ENCODE measurements around the gene SIL1. TPM values are rescaled to one million over a fixed set of nuclear protein-coding genes. Genes with fewer than 3 reads are reported as not detected.

Gene SIL1
- total and polyA plus RNA-seq, 2 of the 4 experiments (the other 2 are of a cell fraction), result 56.1 to 66.0 TPM

GRCh38 chr5:139068494-139069151 is 129.5 kb downstream of the SIL1 start:
- Histone ChIP-seq H4K20me1 (ENCODE audit: insufficient read depth, low read length) (peaks cover 5% of the 10 kb centered on the region; the same call in 1 of the 2 replicates), H4K8ac (ENCODE audit: low read depth in 2 of 2, low read length in 2 of 2) (no peak overlapping the region), H2AFZ (replicated peaks; ENCODE audit: low read length, poor library complexity) (no peak overlapping the region), H3K79me1 (ENCODE audit: low read depth in 1 of 2, low read length in 2 of 2) (peaks cover 3 to 5% of the 10 kb centered on the region in 2 experiments; a peak in 1 of 4 replicates), H3K9ac (ENCODE audit: low read depth, low read length) (no peak overlapping the region), H2AK5ac (ENCODE audit: low read depth, low read length) (no peak overlapping the region), H2BK5ac (ENCODE audit: low read depth, low read length, poor library complexity, severe bottlenecking) (no peak overlapping the region), H3K4ac (ENCODE audit: low read depth, low read length) (no peak overlapping the region), H3K9me1 (ENCODE audit: insufficient read depth, low read length) (no peaks in the 10 kb centered on the region), H3K4me1 (ENCODE audit: control insufficient read depth, insufficient read depth, low read length) (peaks cover 4% of the 10 kb centered on the region; the same call in 1 of the 2 replicates), H4K5ac (ENCODE audit: low read depth, low read length) (no peak overlapping the region), H2BK120ac (ENCODE audit: low read depth, low read length) (no peak overlapping the region), H2BK20ac (ENCODE audit: low read depth, low read length) (no peak overlapping the region), H3K4me3 (ENCODE audit: insufficient read depth, low read depth, low read length) (no peak overlapping the region), H3K4me2 (ENCODE audit: low read depth, low read length) (no peak overlapping the region), H3K23ac (ENCODE audit: low read depth, low read length) (no peak overlapping the region), H3K9me3 (ENCODE audit: control insufficient read depth, insufficient read depth, low read length) (no peaks in the 10 kb centered on the region), H2AK9ac (replicated peaks; ENCODE audit: low read depth, low read length, poor library complexity) (no peak overlapping the region), H3K36me3 (ENCODE audit: control insufficient read depth, insufficient read depth, low read length) (no peaks in the 10 kb centered on the region), H3K56ac (ENCODE audit: extremely low read depth, insufficient read depth, low read length) (no peak overlapping the region), H4K91ac (ENCODE audit: insufficient read depth, low read depth, low read length) (no peak overlapping the region), H2BK15ac (ENCODE audit: low read depth, low read length) (no peak overlapping the region), H3K18ac (ENCODE audit: low read depth, low read length) (no peak overlapping the region), H3K27me3 (ENCODE audit: control insufficient read depth, insufficient read depth, low read length) (no peaks in the 10 kb centered on the region), H3K14ac (replicated peaks; ENCODE audit: low read depth, low read length) (no peak overlapping the region), H3K27ac (ENCODE audit: insufficient read depth, low read length) (no peak overlapping the region)
- CTCF ChIA-PET, result interaction anchor here (0.6 kb wide), 1 partner anchor 129 kb away, joined by 4 read pairs; no protein-coding TSS in a partner anchor
- in situ Hi-C loops (cut with MboI; ENCODE audit: low sequenced_read_pairs), result no loop called here
- dilution Hi-C loops (cut with HindIII; ENCODE audit: low sequenced_read_pairs, unreplicated experiment), result no loop called here
- ATAC-seq (ENCODE audit: low read depth) (no peak), DNase-seq (no peak)
- TF ChIP-seq RCOR1 (IDR thresholded peaks at IDR 0.05; ENCODE audit: insufficient replicate concordance, low read length) (no peak), MXI1 (IDR thresholded peaks at IDR 0.05; ENCODE audit: borderline replicate concordance, low read depth, low read length) (no peak), CTCF (conservative IDR thresholded peaks at IDR 0.05; ENCODE audit: low read depth, low read length) (no peak), RFX5 (IDR thresholded peaks at IDR 0.05; ENCODE audit: low read depth, low read length) (no peak), ELK1 (IDR thresholded peaks at IDR 0.05; ENCODE audit: borderline replicate concordance, low read depth, low read length) (no peak), SMC3 (IDR thresholded peaks at IDR 0.05; ENCODE audit: low read depth, low read length) (no peak), USF2 (IDR thresholded peaks at IDR 0.05; ENCODE audit: low read depth, low read length) (no peak), FOS (IDR thresholded peaks at IDR 0.05; ENCODE audit: low read depth, low read length) (no peak), MAFK (IDR thresholded peaks at IDR 0.05; ENCODE audit: low read depth, low read length) (no peak), BHLHE40 (IDR thresholded peaks at IDR 0.05; ENCODE audit: low read depth, low read length) (no peak), POLR2A (IDR thresholded peaks at IDR 0.05; ENCODE audit: low read depth, low read length) (no peak)
- WGBS, 2 experiments (ENCODE audit: extremely low coverage in 2 of 2, insufficient read length in 1 of 2), result no CpG with 5 or more reads among the region's 1 CpG
- no TSS peak for BruUV-seq (replicated peaks)
- intact Hi-C loops (cut with micrococcal nuclease), result no loop called here
- POLR2A ChIA-PET (ENCODE audit: unreplicated experiment), result no interaction called here
